Prostate gland (tissue), 2 donors: ENCODE results near the gene CYP1A2. TPM values are rescaled to one million over a fixed set of nuclear protein-coding genes. Genes with fewer than 3 reads are reported as not detected.

Source experiments
- DNase-seq: peaks from one replicate; pipeline ENCODE4 v3.0.0-alpha.2; 2019; ENCODE audit warnings: low spot score
- H3K27ac ChIP-seq, 2 donors: fragments of 200-600 bp; sonication (generic); 2 replicates each; pipeline ENCODE4 v1.5.1; 2017 to 2019
- H3K27me3 ChIP-seq: fragments of 200-600 bp; sonication (generic); replicated peaks from 2 replicates; pipeline ENCODE4 v1.5.1; 2019; ENCODE audit not compliant: insufficient read depth
- H3K36me3 ChIP-seq, 2 donors: fragments of 200-600 bp; sonication (generic); 1 replicate in 1 of 2; 2 replicates in 1 of 2; pipeline versions ENCODE4 v1.5.1 to v1.8.1; 2017 to 2019
- H3K4me1 ChIP-seq: fragments of 200-600 bp; sonication (generic); replicated peaks from 2 replicates; pipeline ENCODE4 v1.5.1; 2019
- H3K4me3 ChIP-seq, 2 donors: fragments of 200-600 bp; sonication (generic); 2 replicates each; pipeline ENCODE4 v1.5.1; 2017 to 2019
- H3K9me3 ChIP-seq: fragments of 200-600 bp; sonication (generic); 2 replicates; pipeline ENCODE4 v1.5.1; 2017
- POLR2A ChIP-seq: fragments of 450-650 bp; IDR thresholded peaks from one replicate; pipeline ENCODE4 v1.6.1; 2016; ENCODE audit warnings: antibody characterized with exemption, mild to moderate bottlenecking
- POLR2AphosphoS5 ChIP-seq: sonication (generic); formaldehyde crosslinking; IDR thresholded peaks from one replicate; pipeline ENCODE4 v1.6.1; 2017; ENCODE audit warnings: antibody characterized with exemption
- WGBS: methylation state at CpG from one replicate; pipeline ENCODE4 v1.1.5; 2018; 5-methylcytosine and 5-hydroxymethylcytosine counted together
- intact Hi-C: fragments of 100-400 bp; cut with DNase I; formaldehyde crosslinking; loops from one replicate; pipeline ENCODE4 v1.14.2; 2022
- total RNA-seq, 2 donors: library from RNA; depleted of rRNA; stranded (reverse); fragments of >200 nt; gene quantifications; one replicate each; pipeline ENCODE4 v1.1.0, GENCODE V29; 2016
- TF ChIP-seq, protein P1 (sequence below), 4 experiments: fragments of 200-600 bp in 2 of 4; fragments of 450-650 bp in 2 of 4; sonication (generic) in 2 of 4; IDR thresholded peaks; 1 replicate in 3 of 4; 2 replicates in 1 of 4; pipeline ENCODE4 v1.5.1; 2016 to 2019; ENCODE audit warnings: antibody characterized with exemption in 4 of 4, mild to moderate bottlenecking in 2 of 4, moderate library complexity in 2 of 4

Gene CYP1A2
- total RNA-seq, 2 donors from 2014 or later, result 0.46 TPM; not detected in 1

DNA sequence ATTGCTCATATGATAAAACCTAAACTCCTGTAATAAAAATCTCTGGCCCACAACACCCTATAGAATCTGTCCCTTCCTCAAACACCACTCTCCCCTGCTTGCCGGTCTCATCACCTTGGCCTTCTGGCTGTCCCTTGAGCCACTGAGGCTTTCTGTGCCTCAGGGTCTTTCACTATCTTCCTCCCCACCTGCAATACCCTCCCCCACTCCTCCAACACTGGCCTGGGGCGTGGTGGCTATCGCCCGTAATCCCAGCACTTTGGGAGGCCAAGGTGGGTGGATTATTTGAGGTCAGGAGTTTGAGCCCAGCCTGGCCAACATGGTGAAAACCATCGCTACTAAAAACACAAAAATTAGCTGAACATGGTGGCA is 29.9 kb downstream of the CYP1A2 start:
- no peak overlapping the region for H3K4me3 ChIP-seq
- intact Hi-C loops, result no loop called here
- no peaks in the 10 kb centered on the region for H3K9me3 ChIP-seq
- TF ChIP-seq POLR2A (no peak), POLR2AphosphoS5 (no peak)
- TF ChIP-seq, protein P1, sequence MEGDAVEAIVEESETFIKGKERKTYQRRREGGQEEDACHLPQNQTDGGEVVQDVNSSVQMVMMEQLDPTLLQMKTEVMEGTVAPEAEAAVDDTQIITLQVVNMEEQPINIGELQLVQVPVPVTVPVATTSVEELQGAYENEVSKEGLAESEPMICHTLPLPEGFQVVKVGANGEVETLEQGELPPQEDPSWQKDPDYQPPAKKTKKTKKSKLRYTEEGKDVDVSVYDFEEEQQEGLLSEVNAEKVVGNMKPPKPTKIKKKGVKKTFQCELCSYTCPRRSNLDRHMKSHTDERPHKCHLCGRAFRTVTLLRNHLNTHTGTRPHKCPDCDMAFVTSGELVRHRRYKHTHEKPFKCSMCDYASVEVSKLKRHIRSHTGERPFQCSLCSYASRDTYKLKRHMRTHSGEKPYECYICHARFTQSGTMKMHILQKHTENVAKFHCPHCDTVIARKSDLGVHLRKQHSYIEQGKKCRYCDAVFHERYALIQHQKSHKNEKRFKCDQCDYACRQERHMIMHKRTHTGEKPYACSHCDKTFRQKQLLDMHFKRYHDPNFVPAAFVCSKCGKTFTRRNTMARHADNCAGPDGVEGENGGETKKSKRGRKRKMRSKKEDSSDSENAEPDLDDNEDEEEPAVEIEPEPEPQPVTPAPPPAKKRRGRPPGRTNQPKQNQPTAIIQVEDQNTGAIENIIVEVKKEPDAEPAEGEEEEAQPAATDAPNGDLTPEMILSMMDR (IDR thresholded peaks at IDR 0.05), result no peak
- H3K27ac ChIP-seq, result peak overlapping the region in 1 of 2 donors; percentile 14
- DNase-seq, result no peak
- 92% methylated on average over 5 of the region's 5 CpGs for WGBS
- H3K27me3 ChIP-seq, result no peaks in the 10 kb centered on the region
- no peaks in the 10 kb centered on the region for H3K36me3 ChIP-seq
- peaks cover 14% of the 10 kb centered on the region for H3K4me1 ChIP-seq

DNA sequence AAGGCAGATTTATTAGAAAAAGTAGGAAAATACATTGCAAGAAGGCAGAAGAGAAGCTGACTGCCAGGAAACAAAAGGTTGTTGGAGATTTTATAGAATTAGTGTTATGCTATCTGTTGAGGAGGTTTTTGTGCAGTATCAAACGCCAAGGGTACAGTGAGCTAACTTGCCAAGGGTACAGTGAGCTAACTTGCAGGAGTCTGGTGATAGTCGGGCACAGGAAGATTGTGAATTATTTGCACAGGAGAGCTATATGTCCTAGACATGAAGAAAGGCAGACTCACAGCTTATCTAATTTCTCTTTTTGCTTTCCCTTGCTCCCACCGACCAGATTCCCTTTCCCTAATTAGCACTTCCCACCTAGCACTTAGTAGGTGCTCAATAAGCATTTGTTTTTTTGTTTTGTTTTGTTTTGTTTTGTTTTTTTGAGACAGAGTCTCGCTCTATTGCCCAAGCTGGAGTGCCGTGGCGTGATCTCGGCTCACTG is 30.6 kb downstream of the CYP1A2 start:
- intact Hi-C loops, result no loop called here
- TF ChIP-seq POLR2A (no peak), POLR2AphosphoS5 (peak; percentile 52)
- TF ChIP-seq, protein P1 (IDR thresholded peaks at IDR 0.05), result no peak
- H3K27ac ChIP-seq, result peak overlapping the region in 1 of 2 donors; percentile 14
- no peak for DNase-seq
- H3K9me3 ChIP-seq, result no peaks in the 10 kb centered on the region
- 70% methylated on average over 7 of the region's 7 CpGs for WGBS
- H3K4me3 ChIP-seq, result no peak overlapping the region
- peaks cover 18% of the 10 kb centered on the region for H3K4me1 ChIP-seq
- H3K36me3 ChIP-seq, result no peaks in the 10 kb centered on the region
- no peaks in the 10 kb centered on the region for H3K27me3 ChIP-seq

DNA sequence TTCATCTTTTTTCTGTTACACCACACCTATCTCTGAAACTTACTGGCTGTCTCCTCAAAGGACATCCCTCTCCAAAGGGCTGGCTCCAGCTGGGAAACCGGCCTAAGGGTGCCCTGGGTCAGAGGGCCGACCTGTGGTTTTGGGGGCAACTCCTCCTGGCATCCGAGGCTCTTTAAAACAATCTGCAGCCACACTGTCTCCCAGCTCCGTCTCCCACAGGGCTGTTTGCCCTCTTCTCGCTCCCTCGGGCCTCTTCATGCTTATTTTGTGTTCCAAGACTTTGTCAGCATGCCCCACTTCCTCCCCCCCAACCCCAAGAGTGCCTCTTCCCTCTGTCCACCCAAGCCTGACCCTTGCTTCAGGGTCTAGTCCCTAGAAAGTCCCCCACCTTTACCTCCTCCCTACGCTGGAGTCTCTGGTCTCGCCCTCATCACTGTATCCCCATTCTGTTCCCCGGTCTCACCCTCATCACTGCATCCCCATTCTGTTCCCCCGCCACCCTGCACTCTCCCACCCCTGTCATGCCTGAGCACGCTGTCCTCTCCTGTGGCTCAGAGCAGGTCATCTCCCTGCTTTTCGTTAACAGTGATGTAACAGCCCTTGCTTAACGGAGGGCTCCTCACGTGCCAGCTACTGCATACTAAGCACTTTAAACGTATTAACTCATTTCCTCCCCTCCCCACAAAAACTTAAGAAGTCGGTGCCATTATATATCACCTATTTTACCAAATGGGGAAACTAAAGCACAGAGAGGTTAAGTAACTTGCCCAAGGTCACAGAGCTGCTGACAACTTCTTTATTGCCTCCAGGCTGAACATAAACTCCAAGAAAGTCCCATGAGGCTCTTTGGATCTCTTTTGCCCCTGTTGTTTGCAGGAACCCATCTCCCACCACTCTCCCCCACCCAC is 32.1 kb downstream of the CYP1A2 start:
- WGBS, result 46% methylated on average over 16 of the region's 16 CpGs
- DNase-seq, result no peak
- H3K27me3 ChIP-seq, result no peaks in the 10 kb centered on the region
- peaks cover 22% of the 10 kb centered on the region for H3K4me1 ChIP-seq
- no peaks in the 10 kb centered on the region for H3K36me3 ChIP-seq
- TF ChIP-seq POLR2AphosphoS5, result no peak
- TF ChIP-seq POLR2A, result no peak
- TF ChIP-seq, protein P1 (IDR thresholded peaks at IDR 0.05), result no peak
- H3K27ac ChIP-seq, result no peak overlapping the region
- no peak overlapping the region for H3K4me3 ChIP-seq
- H3K9me3 ChIP-seq, result no peaks in the 10 kb centered on the region
- intact Hi-C loops, result loop anchor here (5.0 kb wide), 1 partner anchor 62 kb away; the partner anchor contains the start of gene ULK3

DNA sequence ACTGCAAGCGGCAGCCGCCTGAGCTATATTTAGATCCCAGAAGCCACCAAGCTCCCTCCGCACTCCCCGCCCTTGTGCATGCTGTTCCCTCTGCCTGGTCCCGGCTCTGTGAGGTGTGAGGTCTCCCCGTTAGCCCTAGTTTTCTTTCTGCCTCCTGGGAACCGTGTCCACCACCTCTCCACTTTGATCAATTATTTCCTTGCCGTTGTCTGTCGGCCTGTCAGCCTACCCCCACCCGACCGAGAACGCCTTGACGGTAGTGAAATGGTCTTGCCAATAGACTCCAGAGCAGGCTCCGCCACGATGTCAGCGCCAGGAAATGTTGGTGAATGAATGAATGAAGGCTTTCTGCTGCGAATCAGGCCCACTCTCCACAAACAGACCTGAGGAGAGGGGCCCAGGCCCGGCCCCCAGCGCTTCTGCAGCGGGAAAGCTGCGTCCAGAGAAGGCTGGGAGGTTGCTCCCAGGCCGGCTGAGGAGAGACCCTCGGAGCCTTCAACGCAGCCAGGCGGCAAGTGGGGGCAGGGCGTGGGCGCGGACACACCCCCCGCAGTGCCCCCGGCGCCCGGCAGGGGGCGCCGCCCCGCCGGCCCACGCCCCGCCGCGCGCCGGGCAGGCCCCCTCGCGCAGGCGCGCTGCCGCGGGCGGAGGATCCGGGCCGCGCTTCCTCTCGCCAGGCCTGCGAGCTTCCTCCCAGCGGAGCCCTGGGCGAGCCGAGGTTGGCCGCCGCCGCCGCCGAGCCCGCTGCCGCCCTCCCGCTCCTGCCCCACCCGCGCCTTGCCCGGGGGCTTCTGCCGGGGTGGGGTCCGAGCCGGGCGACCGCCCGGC is 33.0 kb downstream of the CYP1A2 start, which contains the start of gene CSK:
Gene CSK (plus strand): TSS at position 650 of the 828 bp plus-strand sequence. CDS start 16,218 bp downstream, outside the sequence.
- H3K27me3 ChIP-seq, result no peaks in the 10 kb centered on the region
- intact Hi-C loops, result loop anchor here (5.0 kb wide), 1 partner anchor 61 kb away; the partner anchor contains the start of gene ULK3
- TF ChIP-seq POLR2AphosphoS5, result no peak
- TF ChIP-seq, protein P1 (IDR thresholded peaks at IDR 0.05), result peak; percentile 49 to 76 (median 66)
- peaks cover 22% of the 10 kb centered on the region for H3K4me1 ChIP-seq
- peak within 1 kb of the TSS; percentile 80 to 82 for H3K4me3 ChIP-seq
- peak; percentile 55 for DNase-seq
- H3K27ac ChIP-seq, result peak within 1 kb of the TSS; percentile 77 to 88
- H3K9me3 ChIP-seq, result no peaks in the 10 kb centered on the region
- under 1% methylated on average over 58 of the region's 74 CpGs for WGBS
- no peaks in the 10 kb centered on the region for H3K36me3 ChIP-seq
